ENCODE data around the gene C2CD2. TPM values are rescaled to one million over a fixed set of nuclear protein-coding genes. Genes with fewer than 3 reads are reported as not detected.

C2CD2 gene
- total and polyA plus RNA-seq, 2 experiments from 2014 or later: 4.5 to 16.2 TPM

- Histone ChIP-seq H3K4me3 (no peak overlapping the region), H2AFZ (no peak overlapping the region), H3K79me2 (replicated peaks; ENCODE audit: insufficient read depth) (no peaks in the 10 kb centered on the region), H3K36me3 (ENCODE audit: insufficient read depth) (no peaks in the 10 kb centered on the region; the same call in 1 of the 2 replicates), H4K20me1 (replicated peaks; ENCODE audit: insufficient read depth) (no peaks in the 10 kb centered on the region), H3K4me1 (ENCODE audit: insufficient read depth) (no peaks in the 10 kb centered on the region), H3K27me3 (ENCODE audit: insufficient read depth) (no peaks in the 10 kb centered on the region), H3F3A (replicated peaks; ENCODE audit: low read depth) (no peaks in the 10 kb centered on the region), H3K4me2 (no peak overlapping the region), H3K27ac (ENCODE audit: low read depth) (no peak overlapping the region), H3K9me2 (ENCODE audit: insufficient read depth) (no peaks in the 10 kb centered on the region)
- peaks cover 4% of the 10 kb centered on the region for H3K27me3 Mint-ChIP-seq (ENCODE audit: insufficient read depth, low read depth, poor library complexity)
- no peak overlapping the region for H3K4me3 Mint-ChIP-seq
- H3K4me1 Mint-ChIP-seq: peaks cover 16% of the 10 kb centered on the region
- TF ChIP-seq CREB1 (CRISPR knock-in tag; IDR thresholded peaks at IDR 0.05; ENCODE audit: low read depth): no peak
- TF ChIP-seq REST (IDR thresholded peaks at IDR 0.05; ENCODE audit: unreplicated experiment): no peak
- TF ChIP-seq ETS1 (IDR thresholded peaks at IDR 0.05): no peak
- no peak for TF ChIP-seq ZNF462 (CRISPR knock-in tag; IDR thresholded peaks at IDR 0.05)
- no peak for TF ChIP-seq EZH2 (IDR thresholded peaks at IDR 0.05; ENCODE audit: low read depth, unreplicated experiment)
- no peak for TF ChIP-seq STAT1 (IDR thresholded peaks at IDR 0.05; ENCODE audit: unreplicated experiment)
- no peak for TF ChIP-seq POLR2AphosphoS5 (IDR thresholded peaks at IDR 0.05; ENCODE audit: low read depth)
- TF ChIP-seq EZH2phosphoT487 (IDR thresholded peaks at IDR 0.05; ENCODE audit: unreplicated experiment): no peak
- no peak for TF ChIP-seq NANOG (IDR thresholded peaks at IDR 0.05; ENCODE audit: borderline replicate concordance)
- no peak for TF ChIP-seq ZNF331 (CRISPR knock-in tag; IDR thresholded peaks at IDR 0.05; ENCODE audit: low read depth)
- TF ChIP-seq ZNF114 (CRISPR knock-in tag; IDR thresholded peaks at IDR 0.05): no peak
- no peak for TF ChIP-seq JUNB (IDR thresholded peaks at IDR 0.05; ENCODE audit: unreplicated experiment)
- H3K27ac Mint-ChIP-seq: no peak overlapping the region
- DNase-seq (ENCODE audit: low spot score): no peak
- no peak; the same call in 1 of the 3 replicates for ATAC-seq
- H3K9me3 Mint-ChIP-seq: no peaks in the 10 kb centered on the region
- no peaks in the 10 kb centered on the region for H3K36me3 Mint-ChIP-seq (ENCODE audit: low read depth)
These were observed 69.3 kb downstream of the C2CD2 start for GRCh38 chr21:41884501-41885030.
